Liver (tissue), 3 donors: ENCODE measurements around the gene KRT32.

Experiments
- EGR1 ChIP-seq, 2 donors: IDR thresholded peaks; 2 replicates each; pipeline ENCODE4 v1.6.1; 2016 to 2018; ENCODE audit warnings: antibody characterized with exemption in 2 of 2, low read depth in 2 of 2
- FOXA1 ChIP-seq: IDR thresholded peaks from 2 replicates; pipeline ENCODE4 v1.6.1; 2016; ENCODE audit warnings: antibody characterized with exemption
- GABPA ChIP-seq, 2 donors: IDR thresholded peaks in 1 of 2; conservative IDR thresholded peaks in 1 of 2; 2 replicates each; pipeline ENCODE4 v1.6.1; 2016; ENCODE audit warnings: antibody characterized with exemption in 2 of 2, mild to moderate bottlenecking in 1 of 2, moderate library complexity in 1 of 2
- JUND ChIP-seq, 2 donors: IDR thresholded peaks; 2 replicates each; pipeline ENCODE4 v1.6.1; 2016; ENCODE audit warnings: antibody characterized with exemption in 2 of 2
- RAD21 ChIP-seq, 2 donors: IDR thresholded peaks; 2 replicates each; pipeline ENCODE4 v1.6.1; 2016; ENCODE audit warnings: antibody characterized with exemption in 2 of 2, mild to moderate bottlenecking in 2 of 2
- TAF1 ChIP-seq: conservative IDR thresholded peaks from 2 replicates; pipeline ENCODE4 v1.6.1; 2016; ENCODE audit warnings: antibody characterized with exemption, mild to moderate bottlenecking
- YY1 ChIP-seq: IDR thresholded peaks from 2 replicates; pipeline ENCODE4 v1.6.1; 2016; ENCODE audit warnings: antibody characterized with exemption, mild to moderate bottlenecking
- TF ChIP-seq, protein P1 (sequence below): fragments of 150-350 bp; IDR thresholded peaks from 2 replicates; pipeline ENCODE4 v1.5.1; 2017; ENCODE audit warnings: improper control_type of control experiment, low read depth, low read length; ENCODE audit not compliant: missing input control
- TF ChIP-seq, protein P2 (sequence below): IDR thresholded peaks from 2 replicates; pipeline ENCODE4 v1.6.1; 2016; ENCODE audit warnings: antibody characterized with exemption, mild to moderate bottlenecking
- TF ChIP-seq, protein P3 (sequence below): IDR thresholded peaks from 2 replicates; pipeline ENCODE4 v1.6.1; 2016; ENCODE audit warnings: antibody characterized with exemption
- TF ChIP-seq, protein P4 (sequence below): IDR thresholded peaks from 2 replicates; pipeline ENCODE4 v1.6.1; 2016; ENCODE audit warnings: antibody characterized with exemption
- TF ChIP-seq, protein P5 (sequence below): IDR thresholded peaks from 2 replicates; pipeline ENCODE4 v1.6.1; 2016; ENCODE audit warnings: antibody characterized with exemption
- donor health status: healthy.
- donor health status: healthy.

DNA sequence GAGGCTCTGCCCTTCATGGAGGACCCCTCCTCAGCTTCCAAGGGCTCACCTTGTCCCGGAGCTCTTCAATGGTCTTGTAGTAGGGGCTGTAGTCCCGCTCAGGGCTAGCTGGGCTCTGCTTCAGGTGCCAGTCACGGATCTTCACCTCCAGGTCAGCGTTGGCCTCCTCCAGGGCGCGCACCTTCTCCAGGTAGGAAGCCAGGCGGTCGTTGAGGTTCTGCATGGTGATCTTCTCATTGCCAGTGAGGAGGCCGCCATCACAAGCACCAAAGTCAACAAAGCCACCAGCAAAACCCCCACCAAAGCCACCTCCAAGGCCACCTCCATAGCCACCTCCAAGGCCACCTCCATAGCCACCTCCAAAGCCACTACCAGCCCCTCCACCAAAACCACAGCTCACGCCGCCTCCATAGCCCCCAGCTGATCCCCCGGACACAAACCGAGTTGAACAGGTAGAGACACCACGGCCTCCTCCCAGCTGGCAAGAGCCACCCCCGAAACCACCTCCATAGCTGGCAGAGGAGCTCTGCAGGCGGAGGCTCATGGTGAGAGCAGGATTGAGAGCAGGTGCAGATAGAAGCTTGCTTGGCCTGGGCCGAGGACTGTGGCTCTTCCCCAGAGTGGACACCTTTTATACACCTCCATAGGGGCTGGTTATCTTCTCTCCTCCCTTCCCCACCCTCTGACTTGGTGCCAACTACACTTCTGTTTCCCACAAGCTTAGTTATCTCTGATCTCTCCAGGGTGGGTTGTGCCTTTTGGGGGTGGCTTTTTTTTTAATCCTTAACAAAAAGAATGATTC, 38.0 kb upstream of the KRT32 start, which contains the start of gene KRT13:
- TF ChIP-seq, protein P1, sequence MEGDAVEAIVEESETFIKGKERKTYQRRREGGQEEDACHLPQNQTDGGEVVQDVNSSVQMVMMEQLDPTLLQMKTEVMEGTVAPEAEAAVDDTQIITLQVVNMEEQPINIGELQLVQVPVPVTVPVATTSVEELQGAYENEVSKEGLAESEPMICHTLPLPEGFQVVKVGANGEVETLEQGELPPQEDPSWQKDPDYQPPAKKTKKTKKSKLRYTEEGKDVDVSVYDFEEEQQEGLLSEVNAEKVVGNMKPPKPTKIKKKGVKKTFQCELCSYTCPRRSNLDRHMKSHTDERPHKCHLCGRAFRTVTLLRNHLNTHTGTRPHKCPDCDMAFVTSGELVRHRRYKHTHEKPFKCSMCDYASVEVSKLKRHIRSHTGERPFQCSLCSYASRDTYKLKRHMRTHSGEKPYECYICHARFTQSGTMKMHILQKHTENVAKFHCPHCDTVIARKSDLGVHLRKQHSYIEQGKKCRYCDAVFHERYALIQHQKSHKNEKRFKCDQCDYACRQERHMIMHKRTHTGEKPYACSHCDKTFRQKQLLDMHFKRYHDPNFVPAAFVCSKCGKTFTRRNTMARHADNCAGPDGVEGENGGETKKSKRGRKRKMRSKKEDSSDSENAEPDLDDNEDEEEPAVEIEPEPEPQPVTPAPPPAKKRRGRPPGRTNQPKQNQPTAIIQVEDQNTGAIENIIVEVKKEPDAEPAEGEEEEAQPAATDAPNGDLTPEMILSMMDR = no peak
- no peak for TF ChIP-seq GABPA (IDR thresholded peaks at IDR 0.05 in 1 of 2, conservative IDR thresholded peaks at IDR 0.05 in 1 of 2)
- TF ChIP-seq, protein P2, sequence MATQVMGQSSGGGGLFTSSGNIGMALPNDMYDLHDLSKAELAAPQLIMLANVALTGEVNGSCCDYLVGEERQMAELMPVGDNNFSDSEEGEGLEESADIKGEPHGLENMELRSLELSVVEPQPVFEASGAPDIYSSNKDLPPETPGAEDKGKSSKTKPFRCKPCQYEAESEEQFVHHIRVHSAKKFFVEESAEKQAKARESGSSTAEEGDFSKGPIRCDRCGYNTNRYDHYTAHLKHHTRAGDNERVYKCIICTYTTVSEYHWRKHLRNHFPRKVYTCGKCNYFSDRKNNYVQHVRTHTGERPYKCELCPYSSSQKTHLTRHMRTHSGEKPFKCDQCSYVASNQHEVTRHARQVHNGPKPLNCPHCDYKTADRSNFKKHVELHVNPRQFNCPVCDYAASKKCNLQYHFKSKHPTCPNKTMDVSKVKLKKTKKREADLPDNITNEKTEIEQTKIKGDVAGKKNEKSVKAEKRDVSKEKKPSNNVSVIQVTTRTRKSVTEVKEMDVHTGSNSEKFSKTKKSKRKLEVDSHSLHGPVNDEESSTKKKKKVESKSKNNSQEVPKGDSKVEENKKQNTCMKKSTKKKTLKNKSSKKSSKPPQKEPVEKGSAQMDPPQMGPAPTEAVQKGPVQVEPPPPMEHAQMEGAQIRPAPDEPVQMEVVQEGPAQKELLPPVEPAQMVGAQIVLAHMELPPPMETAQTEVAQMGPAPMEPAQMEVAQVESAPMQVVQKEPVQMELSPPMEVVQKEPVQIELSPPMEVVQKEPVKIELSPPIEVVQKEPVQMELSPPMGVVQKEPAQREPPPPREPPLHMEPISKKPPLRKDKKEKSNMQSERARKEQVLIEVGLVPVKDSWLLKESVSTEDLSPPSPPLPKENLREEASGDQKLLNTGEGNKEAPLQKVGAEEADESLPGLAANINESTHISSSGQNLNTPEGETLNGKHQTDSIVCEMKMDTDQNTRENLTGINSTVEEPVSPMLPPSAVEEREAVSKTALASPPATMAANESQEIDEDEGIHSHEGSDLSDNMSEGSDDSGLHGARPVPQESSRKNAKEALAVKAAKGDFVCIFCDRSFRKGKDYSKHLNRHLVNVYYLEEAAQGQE = no peak
- TF ChIP-seq, protein P3, sequence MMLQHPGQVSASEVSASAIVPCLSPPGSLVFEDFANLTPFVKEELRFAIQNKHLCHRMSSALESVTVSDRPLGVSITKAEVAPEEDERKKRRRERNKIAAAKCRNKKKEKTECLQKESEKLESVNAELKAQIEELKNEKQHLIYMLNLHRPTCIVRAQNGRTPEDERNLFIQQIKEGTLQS = no peak
- TF ChIP-seq, protein P4, sequence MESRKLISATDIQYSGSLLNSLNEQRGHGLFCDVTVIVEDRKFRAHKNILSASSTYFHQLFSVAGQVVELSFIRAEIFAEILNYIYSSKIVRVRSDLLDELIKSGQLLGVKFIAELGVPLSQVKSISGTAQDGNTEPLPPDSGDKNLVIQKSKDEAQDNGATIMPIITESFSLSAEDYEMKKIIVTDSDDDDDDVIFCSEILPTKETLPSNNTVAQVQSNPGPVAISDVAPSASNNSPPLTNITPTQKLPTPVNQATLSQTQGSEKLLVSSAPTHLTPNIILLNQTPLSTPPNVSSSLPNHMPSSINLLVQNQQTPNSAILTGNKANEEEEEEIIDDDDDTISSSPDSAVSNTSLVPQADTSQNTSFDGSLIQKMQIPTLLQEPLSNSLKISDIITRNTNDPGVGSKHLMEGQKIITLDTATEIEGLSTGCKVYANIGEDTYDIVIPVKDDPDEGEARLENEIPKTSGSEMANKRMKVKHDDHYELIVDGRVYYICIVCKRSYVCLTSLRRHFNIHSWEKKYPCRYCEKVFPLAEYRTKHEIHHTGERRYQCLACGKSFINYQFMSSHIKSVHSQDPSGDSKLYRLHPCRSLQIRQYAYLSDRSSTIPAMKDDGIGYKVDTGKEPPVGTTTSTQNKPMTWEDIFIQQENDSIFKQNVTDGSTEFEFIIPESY = no peak
- no peak for TF ChIP-seq YY1
- TF ChIP-seq TAF1 = no peak
- TF ChIP-seq, protein P5, sequence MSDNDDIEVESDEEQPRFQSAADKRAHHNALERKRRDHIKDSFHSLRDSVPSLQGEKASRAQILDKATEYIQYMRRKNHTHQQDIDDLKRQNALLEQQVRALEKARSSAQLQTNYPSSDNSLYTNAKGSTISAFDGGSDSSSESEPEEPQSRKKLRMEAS = no peak
- no peak for TF ChIP-seq RAD21 (IDR thresholded peaks at IDR 0.05)
- TF ChIP-seq JUND (IDR thresholded peaks at IDR 0.05) = no peak
- TF ChIP-seq EGR1 (IDR thresholded peaks at IDR 0.05; ENCODE audit: low read depth in 2 of 2) = no peak
- TF ChIP-seq FOXA1 = no peak
